Ecto neural progenitor cell (in vitro differentiated cells): ENCODE measurements around the gene MKRN1.
"Not testable (repeated sequence)": the region's sequence is repeated elsewhere in the genome, so short reads cannot be mapped to it uniquely, and the experiment has no call there.

ENCODE experiments used
- DNase-seq: peaks from one replicate; pipeline ENCODE4 v3.0.0-alpha.2; 2018; ENCODE audit warnings: low spot score

The MKRN1 gene

GRCh38 chr7:140484951-140485499, 5.7 kb upstream of the MKRN1 start:
- DNase-seq, result no peak

- no peak for DNase-seq
Observed at GRCh38 chr7:140484479-140484878, 5.2 kb upstream of the MKRN1 start.

- DNase-seq, result no peak
Observed at GRCh38 chr7:140479739-140480084, 407 bp upstream of the MKRN1 start.

- DNase-seq, result no peak
Observed at GRCh38 chr7:140478246-140479061, 851 bp downstream of the MKRN1 start.

GRCh38 chr7:140476698-140477261, 2.5 kb downstream of the MKRN1 start:
- DNase-seq, result no peak

GRCh38 chr7:140475747-140476333, 3.5 kb downstream of the MKRN1 start:
- no peak for DNase-seq

GRCh38 chr7:140463111-140463510, 16.2 kb downstream of the MKRN1 start:
- no peak for DNase-seq

GRCh38 chr7:140458916-140459315, 20.4 kb downstream of the MKRN1 start:
- DNase-seq, result no peak

GRCh38 chr7:140458201-140458600, 21.1 kb downstream of the MKRN1 start:
- no peak for DNase-seq

GRCh38 chr7:140456551-140457051, 22.7 kb downstream of the MKRN1 start:
- DNase-seq, result no peak

GRCh38 chr7:140455743-140456142, 23.6 kb downstream of the MKRN1 start:
- no peak for DNase-seq

- DNase-seq, result no peak
Observed at GRCh38 chr7:140454657-140455015, 24.7 kb downstream of the MKRN1 start.

GRCh38 chr7:140453785-140454656, 25.3 kb downstream of the MKRN1 start:
- DNase-seq, result not testable (repeated sequence)

GRCh38 chr7:140453273-140453672, 26.0 kb downstream of the MKRN1 start:
- no peak for DNase-seq

GRCh38 chr7:140451716-140452115, 27.6 kb downstream of the MKRN1 start:
- no peak for DNase-seq

GRCh38 chr7:140448781-140449480, 30.4 kb downstream of the MKRN1 start:
- DNase-seq, result no peak

GRCh38 chr7:140447841-140448240, 31.5 kb downstream of the MKRN1 start:
- no peak for DNase-seq

- DNase-seq, result no peak
Observed at GRCh38 chr7:140446467-140446866, 32.8 kb downstream of the MKRN1 start.

- DNase-seq, result no peak
Observed at GRCh38 chr7:140441519-140441918, 37.8 kb downstream of the MKRN1 start.

GRCh38 chr7:140440593-140440992, 38.7 kb downstream of the MKRN1 start:
- no peak for DNase-seq

- no peak for DNase-seq
Observed at GRCh38 chr7:140439359-140439758, 39.9 kb downstream of the MKRN1 start.
